ENCODE results near the gene FAAP100. TPM values are rescaled to one million over a fixed set of nuclear protein-coding genes. Genes with fewer than 3 reads are reported as not detected.
"Not testable (repeated sequence)": the region's sequence is repeated elsewhere in the genome, so short reads cannot be mapped to it uniquely, and the experiment has no call there.

Gene FAAP100
- total RNA-seq, 1 experiment from 2014 or later, result 40.4 TPM

- no peak for DNase-seq
- Histone ChIP-seq H3K36me3 (replicated peaks; ENCODE audit: control insufficient read depth, insufficient read depth, low read length) (no peaks in the 10 kb centered on the region), H3K27me3 (ENCODE audit: control insufficient read depth, insufficient read depth, low read length) (peaks cover 9% of the 10 kb centered on the region), H3K4me3 (ENCODE audit: insufficient read depth, low read depth, low read length) (no peak overlapping the region)
These were observed 17.8 kb downstream of the FAAP100 start for GRCh38 chr17:81534157-81535006.

- H3K4me3 ChIP-seq (ENCODE audit: insufficient read depth, low read depth, low read length), result no peak overlapping the region
- peaks cover 9% of the 10 kb centered on the region for H3K27me3 ChIP-seq (ENCODE audit: control insufficient read depth, insufficient read depth, low read length)
These were observed 18.6 kb downstream of the FAAP100 start for GRCh38 chr17:81533339-81534141.

GRCh38 chr17:81532490-81533287 is 19.5 kb downstream of the FAAP100 start:
- H3K36me3 ChIP-seq (replicated peaks; ENCODE audit: control insufficient read depth, insufficient read depth, low read length), result no peaks in the 10 kb centered on the region
- no peak for DNase-seq
- H3K27me3 ChIP-seq (ENCODE audit: control insufficient read depth, insufficient read depth, low read length), result peaks cover 9% of the 10 kb centered on the region
- H3K4me3 ChIP-seq (ENCODE audit: insufficient read depth, low read depth, low read length), result no peak overlapping the region

More at GRCh38 chr17:81533339-81534141, 18.6 kb downstream of the FAAP100 start:
- DNase-seq, result no peak
- H3K36me3 ChIP-seq (replicated peaks; ENCODE audit: control insufficient read depth, insufficient read depth, low read length), result no peaks in the 10 kb centered on the region

- H3K27me3 ChIP-seq (ENCODE audit: control insufficient read depth, insufficient read depth, low read length); H3K36me3 ChIP-seq (replicated peaks; ENCODE audit: control insufficient read depth, insufficient read depth, low read length); DNase-seq; H3K4me3 ChIP-seq (ENCODE audit: insufficient read depth, low read depth, low read length): not testable (repeated sequence)
These were observed 20.2 kb downstream of the FAAP100 start for GRCh38 chr17:81531998-81532404.

- not testable (repeated sequence) for H3K4me3 ChIP-seq (ENCODE audit: insufficient read depth, low read depth, low read length); H3K27me3 ChIP-seq (ENCODE audit: control insufficient read depth, insufficient read depth, low read length); DNase-seq; H3K36me3 ChIP-seq (replicated peaks; ENCODE audit: control insufficient read depth, insufficient read depth, low read length)
These were observed 21.1 kb downstream of the FAAP100 start for GRCh38 chr17:81531013-81531412.

GRCh38 chr17:81529437-81529803 is 22.7 kb downstream of the FAAP100 start:
- Histone ChIP-seq H3K36me3 (replicated peaks; ENCODE audit: control insufficient read depth, insufficient read depth, low read length) (no peaks in the 10 kb centered on the region), H3K27me3 (ENCODE audit: control insufficient read depth, insufficient read depth, low read length) (peaks cover 4% of the 10 kb centered on the region; the same call in 1 of the 2 replicates), H3K4me3 (ENCODE audit: insufficient read depth, low read depth, low read length) (no peak overlapping the region)
- DNase-seq, result no peak

GRCh38 chr17:81528651-81529436 is 23.3 kb downstream of the FAAP100 start:
- Histone ChIP-seq H3K36me3 (replicated peaks; ENCODE audit: control insufficient read depth, insufficient read depth, low read length) (no peaks in the 10 kb centered on the region), H3K27me3 (ENCODE audit: control insufficient read depth, insufficient read depth, low read length) (peaks cover 2% of the 10 kb centered on the region; the same call in 1 of the 2 replicates), H3K4me3 (ENCODE audit: insufficient read depth, low read depth, low read length) (no peak overlapping the region)
- no peak for DNase-seq

GRCh38 chr17:81528384-81528650 is 23.8 kb downstream of the FAAP100 start:
- no peak for DNase-seq
- 0 out of 2 replicates have a peak, but pooled peaks cover 2% of the 10 kb centered on the region for H3K27me3 ChIP-seq (ENCODE audit: control insufficient read depth, insufficient read depth, low read length)
- H3K36me3 ChIP-seq (replicated peaks; ENCODE audit: control insufficient read depth, insufficient read depth, low read length), result no peaks in the 10 kb centered on the region
- H3K4me3 ChIP-seq (ENCODE audit: insufficient read depth, low read depth, low read length), result no peak overlapping the region

- peak; percentile 71 for DNase-seq
- no peak within 1 kb of the TSS for H3K4me3 ChIP-seq (ENCODE audit: insufficient read depth, low read depth, low read length)
- no peaks in the 10 kb centered on the region for H3K36me3 ChIP-seq (replicated peaks; ENCODE audit: control insufficient read depth, insufficient read depth, low read length)
- 0 out of 2 replicates have a peak, but pooled peaks cover under 1% of the 10 kb centered on the region for H3K27me3 ChIP-seq (ENCODE audit: control insufficient read depth, insufficient read depth, low read length)
These were observed 24.4 kb downstream of the FAAP100 start, which contains the start of gene FSCN2 for GRCh38 chr17:81527591-81528383. TSS of gene FSCN2 (plus strand) at chr17:81528377. CDS start at chr17:81528532, 155 bp downstream.

GRCh38 chr17:81526662-81527571 is 25.2 kb downstream of the FAAP100 start:
- Histone ChIP-seq H3K27me3 (ENCODE audit: control insufficient read depth, insufficient read depth, low read length) (no peaks in the 10 kb centered on the region), H3K4me3 (ENCODE audit: insufficient read depth, low read depth, low read length) (no peak overlapping the region), H3K36me3 (replicated peaks; ENCODE audit: control insufficient read depth, insufficient read depth, low read length) (no peaks in the 10 kb centered on the region)
- DNase-seq, result peak; percentile 57

- peaks cover 6% of the 10 kb centered on the region; the same call in 1 of the 2 replicates for H3K27me3 ChIP-seq (ENCODE audit: control insufficient read depth, insufficient read depth, low read length)
- no peak overlapping the region for H3K4me3 ChIP-seq (ENCODE audit: insufficient read depth, low read depth, low read length)
- DNase-seq, result no peak
- no peaks in the 10 kb centered on the region for H3K36me3 ChIP-seq (replicated peaks; ENCODE audit: control insufficient read depth, insufficient read depth, low read length)
These were observed 27.3 kb downstream of the FAAP100 start for GRCh38 chr17:81524865-81525159.

GRCh38 chr17:81524039-81524864 is 27.9 kb downstream of the FAAP100 start:
- Histone ChIP-seq H3K27me3 (ENCODE audit: control insufficient read depth, insufficient read depth, low read length) (peaks cover 12% of the 10 kb centered on the region; the same call in 1 of the 2 replicates), H3K36me3 (replicated peaks; ENCODE audit: control insufficient read depth, insufficient read depth, low read length) (no peaks in the 10 kb centered on the region), H3K4me3 (ENCODE audit: insufficient read depth, low read depth, low read length) (no peak overlapping the region)
- DNase-seq, result peak; percentile 73

Measured in H7 (cell line).